Upper lobe of left lung (tissue), 6 donors: Measurements from ENCODE around the gene EPB41L1. TPM values are rescaled to one million over a fixed set of nuclear protein-coding genes. Genes with fewer than 3 reads are reported as not detected.

Experiments
- ATAC-seq, 2 donors: fragments of 200-7000 bp; cut with Tn5 transposase; one replicate each; pipeline ENCODE4 v1.9.1; 2022; ENCODE audit warnings: mild to moderate bottlenecking in 2 of 2, moderate library complexity in 2 of 2; ENCODE audit not compliant: low FRiP score in 2 of 2
- DNase-seq, 2 donors: peaks; one replicate each; pipeline ENCODE4 v3.0.0-alpha.2; 2019 to 2020
- H3K27ac ChIP-seq, 4 donors: fragments of 200-600 bp; sonication (generic); one replicate each; pipeline ENCODE4 v1.5.1; 2016 to 2019
- H3K27me3 ChIP-seq, 4 donors: fragments of 200-600 bp; sonication (generic); one replicate each; pipeline ENCODE4 v1.5.1; 2017 to 2019
- H3K36me3 ChIP-seq, 4 donors: fragments of 200-600 bp; sonication (generic); one replicate each; pipeline ENCODE4 v1.5.1; 2016 to 2019
- H3K4me1 ChIP-seq, 4 donors: fragments of 200-600 bp; sonication (generic); one replicate each; pipeline ENCODE4 v1.5.1; 2018 to 2019
- H3K4me3 ChIP-seq, 4 donors: fragments of 200-600 bp; sonication (generic); one replicate each; pipeline ENCODE4 v1.5.1; 2017 to 2019; ENCODE audit warnings: mild to moderate bottlenecking in 2 of 4, moderate library complexity in 1 of 4
- H3K9me3 ChIP-seq, 4 donors: fragments of 200-600 bp; sonication (generic); one replicate each; pipeline ENCODE4 v1.5.1; 2018 to 2019
- CTCF ChIP-seq, 6 experiments: fragments of 450-650 bp in 4 of 6; fragments of 200-600 bp in 2 of 6; sonication (generic) in 2 of 6; IDR thresholded peaks; one replicate each; pipeline ENCODE4 v1.5.1; 2016 to 2019; ENCODE audit warnings: antibody characterized with exemption in 6 of 6
- EP300 ChIP-seq, 4 donors: sonication (generic); formaldehyde crosslinking; IDR thresholded peaks; one replicate each; pipeline ENCODE4 v1.5.1; 2017; ENCODE audit warnings: antibody characterized with exemption in 4 of 4, control low read depth in 2 of 4
- POLR2A ChIP-seq, 4 donors: fragments of 450-650 bp; IDR thresholded peaks; one replicate each; pipeline ENCODE4 v1.5.1; 2016 to 2017; ENCODE audit warnings: antibody characterized with exemption in 4 of 4, mild to moderate bottlenecking in 2 of 4
- POLR2AphosphoS5 ChIP-seq, 2 donors: sonication (generic); formaldehyde crosslinking; IDR thresholded peaks; one replicate each; pipeline ENCODE4 v1.5.1; 2017; ENCODE audit warnings: antibody characterized with exemption in 2 of 2
- WGBS, 2 donors: methylation state at CpG; one replicate each; pipeline ENCODE4 v1.1.5; 2017 to 2018; 5-methylcytosine and 5-hydroxymethylcytosine counted together
- total RNA-seq, 6 donors: library from RNA; depleted of rRNA in 4 of 6; stranded (reverse); fragments of >200 nt in 4 of 6; gene quantifications; one replicate each; pipeline versions ENCODE4 v1.1.0 to v1.2.1, GENCODE V29; 2016 to 2021
- donor health status: DM: no; HTN: no; CAD: no; lungs with moderate emphysema.
- donor health status: DM: no; HTN: yes; CAD: no; lungs with severe emphysema.

The EPB41L1 gene
- total RNA-seq, 6 donors from 2014 or later = 56.6 to 104 (median 79.2) TPM

GRCh38 chr20:36259177-36260061 is 104.9 kb downstream of the EPB41L1 start:
- Histone ChIP-seq H3K4me1 (no peaks in the 10 kb centered on the region), H3K27ac (no peak overlapping the region), H3K4me3 (no peak overlapping the region), H3K27me3 (no peaks in the 10 kb centered on the region), H3K9me3 (no peaks in the 10 kb centered on the region), H3K36me3 (peaks cover 13 to 27% (median 25%) of the 10 kb centered on the region in 4 donors)
- 65 to 71% methylated on average over 16 of the region's 16 CpGs for WGBS, 2 donors
- DNase-seq (no peak), ATAC-seq (no peak)
- TF ChIP-seq CTCF (IDR thresholded peaks at IDR 0.05) (no peak), POLR2A (IDR thresholded peaks at IDR 0.05) (no peak), EP300 (IDR thresholded peaks at IDR 0.05) (no peak), POLR2AphosphoS5 (IDR thresholded peaks at IDR 0.05) (no peak)

GRCh38 chr20:36260316-36260715 is 105.8 kb downstream of the EPB41L1 start:
- WGBS, 2 donors = 60 to 71% methylated on average over 7 of the region's 7 CpGs
- Histone ChIP-seq H3K27me3 (no peaks in the 10 kb centered on the region), H3K4me3 (no peak overlapping the region), H3K27ac (no peak overlapping the region), H3K36me3 (peaks cover 13 to 24% (median 18%) of the 10 kb centered on the region in 4 donors), H3K4me1 (no peaks in the 10 kb centered on the region), H3K9me3 (no peaks in the 10 kb centered on the region)
- DNase-seq = no peak
- ATAC-seq = no peak
- TF ChIP-seq POLR2A (IDR thresholded peaks at IDR 0.05) (no peak), POLR2AphosphoS5 (IDR thresholded peaks at IDR 0.05) (no peak), CTCF (IDR thresholded peaks at IDR 0.05) (no peak), EP300 (IDR thresholded peaks at IDR 0.05) (no peak)

- TF ChIP-seq POLR2A (IDR thresholded peaks at IDR 0.05) = no peak
- TF ChIP-seq CTCF (IDR thresholded peaks at IDR 0.05) = no peak
- TF ChIP-seq POLR2AphosphoS5 (IDR thresholded peaks at IDR 0.05) = no peak
- TF ChIP-seq EP300 (IDR thresholded peaks at IDR 0.05) = no peak
- H3K9me3 ChIP-seq = no peaks in the 10 kb centered on the region
- H3K4me1 ChIP-seq = no peaks in the 10 kb centered on the region
- H3K27me3 ChIP-seq = no peaks in the 10 kb centered on the region
- H3K4me3 ChIP-seq = no peak overlapping the region
- 78 to 86% methylated on average over 11 to 12 of the region's 12 CpGs for WGBS, 2 donors
- peaks cover 4 to 11% (median 7%) of the 10 kb centered on the region in 4 donors for H3K36me3 ChIP-seq
- no peak for DNase-seq
- no peak for ATAC-seq
- H3K27ac ChIP-seq = no peak overlapping the region
Measured at GRCh38 chr20:36261389-36262105, 107.0 kb downstream of the EPB41L1 start.

GRCh38 chr20:36262440-36262839 is 107.9 kb downstream of the EPB41L1 start:
- 84 to 86% methylated on average over 5 to 12 of the region's 12 CpGs for WGBS, 2 donors

More at GRCh38 chr20:36262440-36262839, 107.9 kb downstream of the EPB41L1 start:
- H3K9me3 ChIP-seq = no peaks in the 10 kb centered on the region
- DNase-seq (no peak), ATAC-seq (no peak)
- H3K27ac ChIP-seq = no peak overlapping the region
- no peaks in the 10 kb centered on the region for H3K27me3 ChIP-seq
- no peak overlapping the region for H3K4me3 ChIP-seq
- no peaks in the 10 kb centered on the region for H3K4me1 ChIP-seq
- H3K36me3 ChIP-seq = peaks cover 0 to 3% (median 0%) of the 10 kb centered on the region in 4 donors
- no peak for TF ChIP-seq POLR2AphosphoS5 (IDR thresholded peaks at IDR 0.05)
- no peak for TF ChIP-seq EP300 (IDR thresholded peaks at IDR 0.05)
- no peak for TF ChIP-seq CTCF (IDR thresholded peaks at IDR 0.05)
- no peak for TF ChIP-seq POLR2A (IDR thresholded peaks at IDR 0.05)
